ENCODE results near the gene FCN2. TPM values are rescaled to one million over a fixed set of nuclear protein-coding genes. Genes with fewer than 3 reads are reported as not detected.

FCN2 gene
- total RNA-seq, 1 donor from 2014 or later = not detected

GRCh38 chr9:134923466-134923865 is 42.9 kb downstream of the FCN2 start:
- peaks cover 14% of the 10 kb centered on the region for H3K9me3 Mint-ChIP-seq (ENCODE audit: low read depth)
- no peaks in the 10 kb centered on the region for H3K4me1 Mint-ChIP-seq (ENCODE audit: low read depth)
- no peak overlapping the region for H3K27ac Mint-ChIP-seq (ENCODE audit: unreplicated experiment)
- peaks cover 3% of the 10 kb centered on the region for H3K36me3 Mint-ChIP-seq (ENCODE audit: low read depth)
- peak; percentile 50 for DNase-seq (ENCODE audit: low spot score)
- no peak overlapping the region for H3K4me3 Mint-ChIP-seq (ENCODE audit: unreplicated experiment)
- peaks cover 14% of the 10 kb centered on the region for H3K27me3 Mint-ChIP-seq (ENCODE audit: low read depth)
- TF ChIP-seq CTCF (IDR thresholded peaks at IDR 0.05) = no peak

GRCh38 chr9:134925011-134925511 is 44.5 kb downstream of the FCN2 start:
- Mint-ChIP-seq H3K27ac (ENCODE audit: unreplicated experiment) (no peak overlapping the region), H3K36me3 (ENCODE audit: low read depth) (no peaks in the 10 kb centered on the region), H3K4me1 (ENCODE audit: low read depth) (no peaks in the 10 kb centered on the region), H3K4me3 (ENCODE audit: unreplicated experiment) (no peak overlapping the region), H3K9me3 (ENCODE audit: low read depth) (no peaks in the 10 kb centered on the region), H3K27me3 (ENCODE audit: low read depth) (peaks cover 17% of the 10 kb centered on the region)
- peak; percentile 28 for DNase-seq (ENCODE audit: low spot score)
- no peak for TF ChIP-seq CTCF (IDR thresholded peaks at IDR 0.05)

DNA sequence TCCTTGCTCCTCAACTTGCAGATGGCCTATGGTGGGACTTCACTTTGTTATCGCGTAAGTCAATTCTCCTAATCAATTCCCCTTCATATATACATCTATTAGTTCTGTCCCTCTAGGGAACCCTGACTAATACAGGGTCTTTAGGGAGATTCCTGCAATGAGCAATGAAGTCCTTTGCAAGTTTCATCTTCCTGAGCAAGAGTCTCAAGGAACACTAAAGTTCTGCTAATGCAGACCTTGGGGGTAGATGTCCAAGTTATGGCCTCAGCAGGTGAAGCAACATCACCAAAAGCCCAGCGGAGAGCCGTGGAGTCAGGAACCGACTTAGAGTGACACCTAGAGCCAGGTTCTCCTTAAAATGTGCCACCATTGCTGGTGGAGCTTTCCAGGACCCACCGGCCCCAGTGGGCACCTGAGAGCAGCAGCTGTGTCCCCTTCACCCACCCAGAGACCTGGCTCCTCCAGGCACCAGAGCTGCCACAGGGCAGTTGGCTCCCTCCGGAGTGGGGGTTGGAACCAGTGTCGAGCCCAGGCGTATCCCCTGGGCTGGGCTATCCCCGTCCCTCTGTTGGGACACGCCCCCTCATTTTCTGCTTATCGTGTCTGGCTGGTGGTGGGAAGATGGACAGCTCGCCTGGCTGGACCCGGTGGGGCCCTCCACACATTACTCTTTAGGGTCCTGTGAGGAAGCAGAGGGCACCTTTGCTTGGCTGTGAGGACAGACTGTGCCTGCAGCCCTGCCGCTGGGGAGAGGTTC is 48.0 kb downstream of the FCN2 start:
- H3K27ac Mint-ChIP-seq (ENCODE audit: unreplicated experiment) = no peak overlapping the region
- H3K9me3 Mint-ChIP-seq (ENCODE audit: low read depth) = no peaks in the 10 kb centered on the region
- no peaks in the 10 kb centered on the region for H3K36me3 Mint-ChIP-seq (ENCODE audit: low read depth)
- DNase-seq (ENCODE audit: low spot score) = peak; percentile 64
- H3K4me3 Mint-ChIP-seq (ENCODE audit: unreplicated experiment) = no peak overlapping the region
- H3K27me3 Mint-ChIP-seq (ENCODE audit: low read depth) = peaks cover 28% of the 10 kb centered on the region
- no peaks in the 10 kb centered on the region for H3K4me1 Mint-ChIP-seq (ENCODE audit: low read depth)
- TF ChIP-seq CTCF (IDR thresholded peaks at IDR 0.05) = no peak

- H3K9me3 Mint-ChIP-seq (ENCODE audit: low read depth) = no peaks in the 10 kb centered on the region
Observed at GRCh38 chr9:134929193-134930158, 48.9 kb downstream of the FCN2 start.

More at GRCh38 chr9:134929193-134930158, 48.9 kb downstream of the FCN2 start:
- H3K36me3 Mint-ChIP-seq (ENCODE audit: low read depth) = no peaks in the 10 kb centered on the region
- no peak overlapping the region for H3K4me3 Mint-ChIP-seq (ENCODE audit: unreplicated experiment)
- peaks cover 33% of the 10 kb centered on the region for H3K27me3 Mint-ChIP-seq (ENCODE audit: low read depth)
- no peak overlapping the region for H3K27ac Mint-ChIP-seq (ENCODE audit: unreplicated experiment)
- H3K4me1 Mint-ChIP-seq (ENCODE audit: low read depth) = no peaks in the 10 kb centered on the region
- peak; percentile 93 for DNase-seq (ENCODE audit: low spot score)
- no peak for TF ChIP-seq CTCF (IDR thresholded peaks at IDR 0.05)

All from chondrocyte (in vitro differentiated cells).